HAP-1 (cell line): Measurements from ENCODE around the gene MEAK7.

ENCODE experiments used
- DNase-seq, 2 experiments: peaks; one replicate each; pipeline ENCODE4 v3.0.0-alpha.2; 2016 to 2020; ENCODE audit warnings: low spot score in 2 of 2
- H3K27me3 ChIP-seq: fragments of 250-450 bp; sonication (Bioruptor Pico); 2 replicates; pipeline ENCODE4 v1.5.1; 2020; ENCODE audit warnings: low read depth, mild to moderate bottlenecking, moderate library complexity
- H3K36me3 ChIP-seq: fragments of 250-450 bp; sonication (Bioruptor Pico); replicated peaks from 2 replicates; pipeline ENCODE4 v1.5.1; 2020; ENCODE audit warnings: mild to moderate bottlenecking
- H3K4me1 ChIP-seq: fragments of 250-450 bp; sonication (Bioruptor Pico); 2 replicates; pipeline ENCODE4 v1.5.1; 2020; ENCODE audit warnings: mild to moderate bottlenecking
- H3K4me3 ChIP-seq: fragments of 250-450 bp; sonication (Bioruptor Pico); 2 replicates; pipeline ENCODE4 v1.5.1; 2020; ENCODE audit warnings: mild to moderate bottlenecking, moderate library complexity
- H3K9me3 ChIP-seq: fragments of 250-450 bp; sonication (Bioruptor Pico); 2 replicates; pipeline ENCODE4 v1.5.1; 2020; ENCODE audit warnings: mild to moderate bottlenecking, moderate library complexity
- in situ Hi-C: fragments of 300-500 bp; cut with MboI; formaldehyde crosslinking; loops from 3 replicates; pipeline ENCODE4 v1.14.3; 2020; ENCODE audit warnings: low sequenced_read_pairs, inconsistent platforms, mixed read lengths

Gene MEAK7

GRCh38 chr16:84500531-84500930, 3.9 kb downstream of the MEAK7 start:
- no peak for DNase-seq
- in situ Hi-C loops = no loop called here
- no peaks in the 10 kb centered on the region for H3K36me3 ChIP-seq
- peaks cover 7% of the 10 kb centered on the region for H3K4me1 ChIP-seq
- no peak overlapping the region for H3K4me3 ChIP-seq
- H3K9me3 ChIP-seq = no peaks in the 10 kb centered on the region
- H3K27me3 ChIP-seq = no peaks in the 10 kb centered on the region

DNA sequence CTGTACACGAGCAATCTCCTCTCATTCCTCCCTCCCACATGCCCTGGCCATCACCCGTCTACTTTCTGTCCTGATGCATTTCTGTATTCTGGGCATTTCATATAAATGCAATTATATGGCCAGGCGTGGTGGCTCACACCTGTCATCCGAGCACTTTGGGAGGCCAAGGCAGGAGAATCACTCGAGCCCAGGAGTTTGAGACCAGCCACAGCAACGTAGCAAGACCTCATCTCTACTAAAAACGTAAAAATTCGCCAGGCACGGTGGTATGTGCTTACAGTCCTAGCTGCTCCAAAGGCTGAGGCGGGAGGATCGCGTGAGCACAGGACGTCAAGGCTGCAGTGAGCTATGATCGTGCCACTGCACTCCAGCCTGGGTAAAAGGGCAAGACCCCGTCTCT, 4.8 kb downstream of the MEAK7 start:
- in situ Hi-C loops = no loop called here
- H3K27me3 ChIP-seq = no peaks in the 10 kb centered on the region
- H3K4me1 ChIP-seq = no peaks in the 10 kb centered on the region; the same call in 1 of the 2 replicates
- H3K4me3 ChIP-seq = no peak overlapping the region
- H3K36me3 ChIP-seq = no peaks in the 10 kb centered on the region
- DNase-seq = no peak
- no peaks in the 10 kb centered on the region for H3K9me3 ChIP-seq

DNA sequence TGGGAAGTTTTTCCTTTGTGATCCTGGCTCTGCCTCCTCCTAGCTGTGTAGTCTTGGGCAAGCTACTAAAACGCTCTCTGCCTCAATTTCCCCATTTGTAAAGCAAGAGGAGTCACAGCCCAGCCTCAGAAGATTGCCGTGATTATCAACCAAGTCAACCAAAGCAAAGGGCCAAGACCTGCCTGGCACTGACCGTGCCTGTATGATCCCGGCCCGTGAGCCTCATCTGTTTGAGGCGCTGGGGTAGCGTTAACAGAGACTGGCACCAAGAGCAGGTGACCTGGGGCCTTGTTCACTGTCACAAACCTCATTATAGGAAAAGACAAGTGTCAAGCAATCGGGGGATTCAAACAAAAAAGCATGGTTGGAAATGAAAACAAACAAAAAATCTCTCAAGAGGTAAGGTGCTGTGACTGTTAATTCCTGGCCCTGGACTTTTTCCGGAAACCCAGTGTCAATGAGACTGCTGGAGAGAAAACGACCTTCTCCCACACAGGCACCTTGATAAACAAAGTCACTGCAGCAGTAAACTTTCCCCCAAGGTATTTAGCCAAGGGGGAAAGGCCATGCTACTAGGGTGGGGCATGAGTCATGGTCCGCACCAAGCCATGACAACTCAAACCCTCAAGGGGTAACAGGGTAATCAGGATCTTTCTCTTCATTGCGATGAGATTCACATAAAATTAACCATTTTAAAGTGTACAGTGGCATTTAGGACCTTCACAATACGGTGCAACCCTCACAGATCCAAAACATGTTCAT, 5.4 kb downstream of the MEAK7 start:
- in situ Hi-C loops = no loop called here
- no peak for DNase-seq
- 0 out of 2 replicates have a peak, but pooled peaks cover 1% of the 10 kb centered on the region for H3K36me3 ChIP-seq
- no peak overlapping the region for H3K4me3 ChIP-seq
- no peaks in the 10 kb centered on the region; the same call in 1 of the 2 replicates for H3K4me1 ChIP-seq
- H3K9me3 ChIP-seq = no peaks in the 10 kb centered on the region
- no peaks in the 10 kb centered on the region for H3K27me3 ChIP-seq

- Histone ChIP-seq H3K4me3 (no peak overlapping the region), H3K36me3 (0 out of 2 replicates have a peak, but pooled peaks cover 2% of the 10 kb centered on the region), H3K4me1 (no peaks in the 10 kb centered on the region), H3K27me3 (no peaks in the 10 kb centered on the region), H3K9me3 (no peaks in the 10 kb centered on the region)
- in situ Hi-C loops = no loop called here
- no peak for DNase-seq
These were observed 6.2 kb downstream of the MEAK7 start for GRCh38 chr16:84498223-84498610.

GRCh38 chr16:84497418-84498222, 6.8 kb downstream of the MEAK7 start:
- Histone ChIP-seq H3K4me1 (no peaks in the 10 kb centered on the region), H3K9me3 (no peaks in the 10 kb centered on the region), H3K4me3 (no peak overlapping the region), H3K36me3 (0 out of 2 replicates have a peak, but pooled peaks cover 2% of the 10 kb centered on the region), H3K27me3 (no peaks in the 10 kb centered on the region)
- in situ Hi-C loops = no loop called here
- no peak for DNase-seq

DNA sequence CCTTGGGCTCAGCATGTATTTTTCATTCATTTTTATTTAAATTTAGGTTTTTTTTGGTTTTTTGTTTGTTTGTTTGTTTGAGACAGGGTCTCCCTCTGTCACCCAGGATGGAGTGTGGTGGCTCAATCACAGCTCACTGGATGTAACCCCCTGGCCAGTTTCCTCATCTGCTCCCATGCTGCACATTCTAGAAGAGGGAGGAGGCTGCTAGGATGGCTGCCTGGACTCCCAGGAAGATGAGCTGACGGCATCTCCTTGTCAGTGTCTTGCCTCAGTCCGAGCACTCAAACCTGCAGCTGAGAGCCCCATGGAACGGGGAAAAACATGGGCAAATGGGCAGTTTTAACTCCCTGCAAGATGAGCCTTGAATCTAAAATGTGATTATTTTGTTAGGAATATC, 7.5 kb downstream of the MEAK7 start:
- Histone ChIP-seq H3K4me3 (no peak overlapping the region), H3K9me3 (no peaks in the 10 kb centered on the region), H3K27me3 (no peaks in the 10 kb centered on the region), H3K36me3 (0 out of 2 replicates have a peak, but pooled peaks cover 2% of the 10 kb centered on the region), H3K4me1 (no peaks in the 10 kb centered on the region)
- in situ Hi-C loops = no loop called here
- DNase-seq = no peak

DNA sequence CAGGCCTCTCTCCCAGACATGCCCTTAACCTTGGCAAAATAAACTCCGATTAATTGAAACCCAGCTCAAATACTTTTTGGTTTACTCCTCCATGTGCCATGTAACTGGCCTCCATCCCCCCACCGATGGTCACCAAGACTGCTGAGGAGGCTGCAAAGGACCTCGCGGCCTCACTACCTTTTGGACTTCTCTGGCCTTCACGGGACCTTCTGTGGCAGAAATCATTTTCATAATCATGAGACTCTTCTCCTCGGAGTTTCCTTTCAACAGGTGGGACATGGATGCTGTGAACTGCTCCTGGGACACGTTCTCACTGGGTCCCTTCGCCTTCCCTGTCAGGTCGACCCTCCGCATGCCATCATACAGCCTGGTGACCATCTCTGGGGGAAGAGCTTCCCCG, 9.0 kb downstream of the MEAK7 start:
- H3K27me3 ChIP-seq = no peaks in the 10 kb centered on the region
- no peaks in the 10 kb centered on the region for H3K9me3 ChIP-seq
- H3K4me1 ChIP-seq = no peaks in the 10 kb centered on the region
- H3K36me3 ChIP-seq = peaks cover 2% of the 10 kb centered on the region; the same call in 1 of the 2 replicates
- in situ Hi-C loops = no loop called here
- no peak for DNase-seq
- H3K4me3 ChIP-seq = no peak overlapping the region

DNA sequence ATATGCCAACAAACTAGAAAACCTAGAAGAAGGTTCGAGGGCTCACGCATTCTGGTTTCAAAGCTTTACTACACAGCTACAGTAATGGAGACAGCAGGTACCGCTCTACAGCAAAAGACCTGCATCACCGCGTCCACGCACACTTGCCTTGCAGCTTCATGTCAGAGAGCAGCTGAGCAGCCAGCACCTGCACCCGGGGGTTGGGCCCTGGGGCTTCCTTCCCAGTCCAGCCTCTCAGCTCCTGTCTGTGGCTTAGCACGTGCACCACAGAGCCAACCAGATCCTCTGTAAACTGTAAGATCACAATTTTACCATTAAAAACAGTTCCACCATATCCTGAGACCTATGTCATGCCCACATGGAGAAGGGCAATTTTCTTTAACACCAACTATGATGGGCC, 15.3 kb downstream of the MEAK7 start:
- in situ Hi-C loops = loop anchor here (10.0 kb wide), 2 partner anchors 404 to 524 kb away; partner anchors contain the start of gene NECAB2
- Histone ChIP-seq H3K4me1 (no peaks in the 10 kb centered on the region), H3K27me3 (no peaks in the 10 kb centered on the region), H3K9me3 (no peaks in the 10 kb centered on the region), H3K4me3 (no peak overlapping the region), H3K36me3 (peaks cover 2% of the 10 kb centered on the region)
- DNase-seq = no peak

DNA sequence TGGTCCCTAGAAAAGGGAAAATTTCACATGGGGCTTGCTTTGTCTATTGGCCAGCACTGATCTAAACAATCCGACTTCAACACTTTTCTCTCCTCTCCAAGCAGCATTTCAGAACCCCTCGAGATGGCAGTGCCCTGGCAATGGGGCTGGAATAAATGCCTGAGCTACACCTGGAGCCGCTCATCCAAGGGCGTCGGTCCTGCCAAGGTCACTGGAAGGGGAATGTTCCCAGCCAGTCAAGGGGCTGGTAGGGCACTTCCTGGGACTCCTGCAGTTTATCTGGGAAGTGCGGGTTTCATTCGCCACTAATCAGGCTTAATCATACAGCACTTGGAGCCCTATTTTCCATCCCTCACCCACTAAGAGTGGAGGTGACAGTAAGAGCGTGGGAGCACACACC, 17.1 kb downstream of the MEAK7 start:
- DNase-seq = no peak
- Histone ChIP-seq H3K4me3 (no peak overlapping the region), H3K4me1 (no peaks in the 10 kb centered on the region), H3K36me3 (no peaks in the 10 kb centered on the region; the same call in none of the 2 replicates), H3K9me3 (no peaks in the 10 kb centered on the region), H3K27me3 (no peaks in the 10 kb centered on the region)
- in situ Hi-C loops = loop anchor here (10.0 kb wide), 2 partner anchors 403 to 523 kb away; partner anchors contain the start of gene NECAB2

- Histone ChIP-seq H3K9me3 (no peaks in the 10 kb centered on the region), H3K27me3 (no peaks in the 10 kb centered on the region), H3K4me3 (no peak overlapping the region), H3K4me1 (no peaks in the 10 kb centered on the region), H3K36me3 (no peaks in the 10 kb centered on the region; the same call in none of the 2 replicates)
- DNase-seq = no peak
- in situ Hi-C loops = loop anchor here (10.0 kb wide), 2 partner anchors 402 to 522 kb away; partner anchors contain the start of gene NECAB2
These were observed 17.8 kb downstream of the MEAK7 start for GRCh38 chr16:84486551-84487235.

DNA sequence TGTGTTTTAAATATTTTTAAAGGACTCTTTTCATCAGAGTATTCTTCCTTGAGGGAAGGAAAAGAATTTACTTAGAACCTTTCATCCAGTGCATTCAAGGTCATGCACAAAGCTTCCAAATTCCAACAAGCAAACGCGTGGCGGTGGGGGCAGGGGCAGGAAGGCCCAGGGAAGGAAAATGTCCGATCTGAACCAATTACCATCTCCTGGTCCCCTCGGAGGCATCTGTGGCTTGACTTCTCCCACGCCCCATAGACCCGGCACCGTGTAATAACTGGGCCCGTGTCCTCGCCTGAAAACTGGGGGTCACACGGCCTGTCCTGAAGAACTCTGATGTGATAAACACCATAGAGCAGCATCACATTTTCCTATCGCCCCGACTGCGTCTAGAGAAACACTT, 18.3 kb downstream of the MEAK7 start:
- Histone ChIP-seq H3K4me1 (no peaks in the 10 kb centered on the region), H3K9me3 (no peaks in the 10 kb centered on the region), H3K36me3 (no peaks in the 10 kb centered on the region; the same call in none of the 2 replicates), H3K27me3 (no peaks in the 10 kb centered on the region), H3K4me3 (no peak overlapping the region)
- DNase-seq = no peak
- in situ Hi-C loops = loop anchor here (10.0 kb wide), 2 partner anchors 401 to 521 kb away; partner anchors contain the start of gene NECAB2

DNA sequence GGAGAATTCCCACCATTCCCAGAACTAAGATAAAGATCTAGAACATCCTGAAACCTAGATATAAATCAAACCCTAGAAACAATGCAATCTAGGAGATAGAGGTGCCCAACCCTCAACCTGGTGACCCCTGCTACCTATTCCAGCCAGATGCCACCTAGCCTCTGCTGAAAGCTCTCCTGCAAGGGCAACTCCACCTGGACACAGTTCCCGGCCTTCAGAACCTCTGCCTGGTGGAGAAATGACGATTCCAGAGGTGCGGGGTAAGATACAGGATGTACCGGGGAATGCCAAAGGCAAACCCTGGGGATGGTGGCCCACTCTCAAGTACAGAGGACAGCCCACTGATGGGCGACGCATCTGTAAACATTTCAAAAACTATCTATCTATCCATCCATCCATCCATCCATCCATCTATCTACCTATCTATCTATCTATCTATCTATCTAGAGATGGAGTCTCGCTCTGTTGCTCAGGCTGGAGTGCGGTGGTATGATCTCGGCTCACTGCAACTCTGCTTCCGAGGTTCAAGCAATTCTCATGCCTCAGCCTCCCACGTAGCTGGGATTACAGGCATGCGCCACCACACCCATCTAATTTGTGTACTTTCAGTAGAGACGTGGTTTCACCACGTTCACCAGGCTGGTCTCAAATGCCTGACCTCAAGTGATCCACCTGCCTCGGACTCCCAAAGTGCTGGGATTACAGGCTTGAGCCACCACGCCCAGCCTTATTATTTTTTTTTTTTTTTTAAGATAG, 19.0 kb downstream of the MEAK7 start:
- H3K4me3 ChIP-seq = no peak overlapping the region
- no peaks in the 10 kb centered on the region; the same call in none of the 2 replicates for H3K36me3 ChIP-seq
- no peak for DNase-seq
- no peaks in the 10 kb centered on the region for H3K9me3 ChIP-seq
- H3K4me1 ChIP-seq = no peaks in the 10 kb centered on the region
- no peaks in the 10 kb centered on the region for H3K27me3 ChIP-seq
- in situ Hi-C loops = loop anchor here (10.0 kb wide), 2 partner anchors 401 to 521 kb away; partner anchors contain the start of gene NECAB2
